ENCODE measurements around the gene TSPAN32.

GRCh38 chr11:2365571-2366210 lies 63.9 kb downstream of the TSPAN32 start:
- TF ChIP-seq CTCF (IDR thresholded peaks at IDR 0.05; ENCODE audit: extremely low read depth in 1 of 2, insufficient read depth in 1 of 2, low read depth in 1 of 2, low read length in 2 of 2) (no peak), EZH2 (IDR thresholded peaks at IDR 0.05; ENCODE audit: borderline replicate concordance, low read depth, low read length, severe bottlenecking) (no peak), POLR2A (IDR thresholded peaks at IDR 0.05; ENCODE audit: low read depth, low read length) (no peak)

All from endothelial cell of umbilical vein (primary cell).